ENCODE data around the gene NTRK1. TPM values are rescaled to one million over a fixed set of nuclear protein-coding genes. Genes with fewer than 3 reads are reported as not detected.

The NTRK1 gene
- total and polyA plus RNA-seq, 2 of the 13 experiments (the other 11 are each of a cell fraction or from before 2014, with no cell fraction given): not detected

DNA sequence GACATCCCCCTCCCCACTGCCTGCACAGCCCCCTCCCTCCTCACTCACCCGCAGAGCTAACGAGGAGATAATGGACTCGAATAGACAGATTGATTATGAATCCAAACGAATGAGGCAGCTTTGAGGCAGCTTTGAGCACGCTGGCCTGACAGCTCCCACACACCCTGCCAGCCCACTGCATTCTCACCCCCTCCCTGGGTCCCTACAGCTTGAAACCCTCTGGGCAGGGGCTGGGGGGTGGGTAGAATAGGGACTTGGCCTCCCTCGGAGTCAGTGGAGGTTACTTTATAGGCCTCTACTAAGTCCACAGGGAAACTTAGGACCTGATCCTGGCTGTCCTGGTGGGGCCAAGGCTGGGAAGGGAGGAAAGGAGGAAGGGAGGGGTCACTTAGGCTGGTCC is 1.9 kb downstream of the NTRK1 start:
- Histone ChIP-seq H3K79me2 (ENCODE audit: insufficient read depth, low read length) (no peaks in the 10 kb centered on the region), H3K36me3 (replicated peaks in 1 of 2; ENCODE audit: control insufficient read depth in 1 of 2, insufficient read depth in 2 of 2, low read length in 2 of 2) (no peaks in the 10 kb centered on the region), H2AFZ (ENCODE audit: low read length) (no peak overlapping the region), H4K20me1 (ENCODE audit: insufficient read depth, low read length) (0 out of 2 replicates have a peak, but pooled peaks cover 2% of the 10 kb centered on the region), H3K4me2 (ENCODE audit: low read depth, low read length) (no peak overlapping the region), H3K27me3 (ENCODE audit: control insufficient read depth in 1 of 2, insufficient read depth in 2 of 2, low read length in 2 of 2) (peaks cover 24 to 87% of the 10 kb centered on the region in 2 experiments), H3K9me3 (ENCODE audit: low read length) (no peaks in the 10 kb centered on the region), H3K9ac (ENCODE audit: insufficient read depth, low read depth, low read length) (no peak overlapping the region), H3K27ac (ENCODE audit: extremely low read length, insufficient read depth, low read length) (no peak overlapping the region), H3K4me3 (replicated peaks in 1 of 3; ENCODE audit: insufficient read depth in 1 of 3, low read depth in 2 of 3, low read length in 3 of 3) (no peak overlapping the region), H3K4me1 (ENCODE audit: insufficient read depth, low read length) (peaks cover 24% of the 10 kb centered on the region)
- TF ChIP-seq NAIF1 (CRISPR knock-in tag; IDR thresholded peaks at IDR 0.05; ENCODE audit: borderline replicate concordance): no peak
- TF ChIP-seq KDM1A (CRISPR knock-in tag; IDR thresholded peaks at IDR 0.05): no peak
- TF ChIP-seq PCBP2 (optimal IDR thresholded peaks at IDR 0.05; ENCODE audit: low read depth, low read length, poor library complexity, severe bottlenecking): no peak
- TF ChIP-seq NFYC (CRISPR knock-in tag; IDR thresholded peaks at IDR 0.05): no peak
- no peak for TF ChIP-seq REXO4 (CRISPR knock-in tag; IDR thresholded peaks at IDR 0.05; ENCODE audit: borderline replicate concordance)
- TF ChIP-seq, protein P1, sequence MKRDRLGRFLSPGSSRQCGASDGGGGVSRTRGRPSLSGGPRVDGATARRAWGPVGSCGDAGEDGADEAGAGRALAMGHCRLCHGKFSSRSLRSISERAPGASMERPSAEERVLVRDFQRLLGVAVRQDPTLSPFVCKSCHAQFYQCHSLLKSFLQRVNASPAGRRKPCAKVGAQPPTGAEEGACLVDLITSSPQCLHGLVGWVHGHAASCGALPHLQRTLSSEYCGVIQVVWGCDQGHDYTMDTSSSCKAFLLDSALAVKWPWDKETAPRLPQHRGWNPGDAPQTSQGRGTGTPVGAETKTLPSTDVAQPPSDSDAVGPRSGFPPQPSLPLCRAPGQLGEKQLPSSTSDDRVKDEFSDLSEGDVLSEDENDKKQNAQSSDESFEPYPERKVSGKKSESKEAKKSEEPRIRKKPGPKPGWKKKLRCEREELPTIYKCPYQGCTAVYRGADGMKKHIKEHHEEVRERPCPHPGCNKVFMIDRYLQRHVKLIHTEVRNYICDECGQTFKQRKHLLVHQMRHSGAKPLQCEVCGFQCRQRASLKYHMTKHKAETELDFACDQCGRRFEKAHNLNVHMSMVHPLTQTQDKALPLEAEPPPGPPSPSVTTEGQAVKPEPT (CRISPR knock-in tag; IDR thresholded peaks at IDR 0.05; ENCODE audit: low read depth): no peak
- no peak for TF ChIP-seq NR0B2 (CRISPR knock-in tag; IDR thresholded peaks at IDR 0.05)
- TF ChIP-seq SALL1 (CRISPR knock-in tag; IDR thresholded peaks at IDR 0.05): no peak
- TF ChIP-seq TP53 (CRISPR knock-in tag; conservative IDR thresholded peaks at IDR 0.05): no peak
- no peak for TF ChIP-seq TFAP4 (IDR thresholded peaks at IDR 0.05; ENCODE audit: borderline replicate concordance, low read depth)
- TF ChIP-seq, protein P2, sequence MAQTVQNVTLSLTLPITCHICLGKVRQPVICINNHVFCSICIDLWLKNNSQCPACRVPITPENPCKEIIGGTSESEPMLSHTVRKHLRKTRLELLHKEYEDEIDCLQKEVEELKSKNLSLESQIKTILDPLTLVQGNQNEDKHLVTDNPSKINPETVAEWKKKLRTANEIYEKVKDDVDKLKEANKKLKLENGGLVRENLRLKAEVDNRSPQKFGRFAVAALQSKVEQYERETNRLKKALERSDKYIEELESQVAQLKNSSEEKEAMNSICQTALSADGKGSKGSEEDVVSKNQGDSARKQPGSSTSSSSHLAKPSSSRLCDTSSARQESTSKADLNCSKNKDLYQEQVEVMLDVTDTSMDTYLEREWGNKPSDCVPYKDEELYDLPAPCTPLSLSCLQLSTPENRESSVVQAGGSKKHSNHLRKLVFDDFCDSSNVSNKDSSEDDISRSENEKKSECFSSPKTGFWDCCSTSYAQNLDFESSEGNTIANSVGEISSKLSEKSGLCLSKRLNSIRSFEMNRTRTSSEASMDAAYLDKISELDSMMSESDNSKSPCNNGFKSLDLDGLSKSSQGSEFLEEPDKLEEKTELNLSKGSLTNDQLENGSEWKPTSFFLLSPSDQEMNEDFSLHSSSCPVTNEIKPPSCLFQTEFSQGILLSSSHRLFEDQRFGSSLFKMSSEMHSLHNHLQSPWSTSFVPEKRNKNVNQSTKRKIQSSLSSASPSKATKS (CRISPR knock-in tag; IDR thresholded peaks at IDR 0.05): no peak
- no peak for TF ChIP-seq IRF2 (CRISPR knock-in tag; IDR thresholded peaks at IDR 0.05)
- TF ChIP-seq RARA (CRISPR knock-in tag; IDR thresholded peaks at IDR 0.05): no peak
- TF ChIP-seq ZNF292 (CRISPR knock-in tag; IDR thresholded peaks at IDR 0.05; ENCODE audit: borderline replicate concordance, low read depth): no peak
- TF ChIP-seq, protein P3, sequence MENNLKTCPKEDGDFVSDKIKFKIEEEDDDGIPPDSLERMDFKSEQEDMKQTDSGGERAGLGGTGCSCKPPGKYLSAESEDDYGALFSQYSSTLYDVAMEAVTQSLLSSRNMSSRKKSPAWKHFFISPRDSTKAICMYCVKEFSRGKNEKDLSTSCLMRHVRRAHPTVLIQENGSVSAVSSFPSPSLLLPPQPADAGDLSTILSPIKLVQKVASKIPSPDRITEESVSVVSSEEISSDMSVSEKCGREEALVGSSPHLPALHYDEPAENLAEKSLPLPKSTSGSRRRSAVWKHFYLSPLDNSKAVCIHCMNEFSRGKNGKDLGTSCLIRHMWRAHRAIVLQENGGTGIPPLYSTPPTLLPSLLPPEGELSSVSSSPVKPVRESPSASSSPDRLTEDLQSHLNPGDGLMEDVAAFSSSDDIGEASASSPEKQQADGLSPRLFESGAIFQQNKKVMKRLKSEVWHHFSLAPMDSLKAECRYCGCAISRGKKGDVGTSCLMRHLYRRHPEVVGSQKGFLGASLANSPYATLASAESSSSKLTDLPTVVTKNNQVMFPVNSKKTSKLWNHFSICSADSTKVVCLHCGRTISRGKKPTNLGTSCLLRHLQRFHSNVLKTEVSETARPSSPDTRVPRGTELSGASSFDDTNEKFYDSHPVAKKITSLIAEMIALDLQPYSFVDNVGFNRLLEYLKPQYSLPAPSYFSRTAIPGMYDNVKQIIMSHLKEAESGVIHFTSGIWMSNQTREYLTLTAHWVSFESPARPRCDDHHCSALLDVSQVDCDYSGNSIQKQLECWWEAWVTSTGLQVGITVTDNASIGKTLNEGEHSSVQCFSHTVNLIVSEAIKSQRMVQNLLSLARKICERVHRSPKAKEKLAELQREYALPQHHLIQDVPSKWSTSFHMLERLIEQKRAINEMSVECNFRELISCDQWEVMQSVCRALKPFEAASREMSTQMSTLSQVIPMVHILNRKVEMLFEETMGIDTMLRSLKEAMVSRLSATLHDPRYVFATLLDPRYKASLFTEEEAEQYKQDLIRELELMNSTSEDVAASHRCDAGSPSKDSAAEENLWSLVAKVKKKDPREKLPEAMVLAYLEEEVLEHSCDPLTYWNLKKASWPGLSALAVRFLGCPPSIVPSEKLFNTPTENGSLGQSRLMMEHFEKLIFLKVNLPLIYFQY (CRISPR knock-in tag; IDR thresholded peaks at IDR 0.05; ENCODE audit: borderline replicate concordance): no peak
- TF ChIP-seq SIX4 (CRISPR knock-in tag; IDR thresholded peaks at IDR 0.05): no peak
- no peak for TF ChIP-seq PAF1 (CRISPR knock-in tag; IDR thresholded peaks at IDR 0.05)
- no TSS peak for BruUV-seq (replicated peaks)
- FAIRE-seq (no peak), DNase-seq (ENCODE audit: low spot score) (no peak), ATAC-seq (no peak)
- ChIA-PET CTCF (ENCODE audit: low intra/inter-chr PET ratio, low total read pairs) (no interaction called here), POLR2A (no interaction called here)
- in situ Hi-C loops (cut with HindIII; ENCODE audit: extremely low pct_ligation_motif_present, low pct_unique_long_range_greater_than_20kb): loop anchor here (5.0 to 10.0 kb wide), 2 partner anchors 65 to 168 kb away; no protein-coding TSS in a partner anchor
- WGBS (ENCODE audit: low lambda C conversion rate): 13% methylated on average over 6 of the region's 6 CpGs
- intact Hi-C loops (cut with micrococcal nuclease; ENCODE audit: unreplicated experiment): loop anchor here (10.0 kb wide), 1 partner anchor 68 kb away; no protein-coding TSS in a partner anchor

All from HepG2 (cell line).